MM.1S (cell line): ENCODE results near the gene PDILT.

Source experiments
- DNase-seq: peaks from one replicate; pipeline ENCODE4 v3.0.0-alpha.2; 2015
- H2AFZ ChIP-seq: fragments of 300-600 bp; sonication (generic); 2 replicates; pipeline ENCODE4 v1.6.0; 2016; ENCODE audit warnings: antibody characterized with exemption, low read length
- H3F3A ChIP-seq: fragments of 300-600 bp; sonication (generic); 2 replicates; pipeline ENCODE4 v1.6.1; 2016; ENCODE audit warnings: mild to moderate bottlenecking, antibody characterized with exemption, low read length, moderate library complexity, mixed read lengths; ENCODE audit not compliant: insufficient read depth
- H3K27ac ChIP-seq: fragments of 300-600 bp; sonication (generic); 2 replicates; pipeline ENCODE4 v1.5.1; 2016; ENCODE audit warnings: mild to moderate bottlenecking, low read length
- H3K27me3 ChIP-seq: fragments of 300-600 bp; sonication (generic); replicated peaks from 2 replicates; pipeline ENCODE4 v1.6.0; 2016; ENCODE audit warnings: low read length; ENCODE audit not compliant: insufficient read depth
- H3K36me3 ChIP-seq: fragments of 300-600 bp; sonication (generic); replicated peaks from 2 replicates; pipeline ENCODE4 v1.6.1; 2016; ENCODE audit warnings: mild to moderate bottlenecking, low read length, mixed read lengths; ENCODE audit not compliant: insufficient read depth
- H3K4me1 ChIP-seq: fragments of 300-600 bp; sonication (generic); 2 replicates; pipeline ENCODE4 v1.6.1; 2016; ENCODE audit warnings: low read length, mixed read lengths
- H3K4me2 ChIP-seq: fragments of 300-600 bp; sonication (generic); 2 replicates; pipeline ENCODE4 v1.6.0; 2016; ENCODE audit warnings: low read depth, low read length
- H3K4me3 ChIP-seq: fragments of 300-600 bp; sonication (generic); 2 replicates; pipeline ENCODE4 v1.5.1; 2016; ENCODE audit warnings: low read length, mixed read lengths
- H3K79me2 ChIP-seq: fragments of 300-600 bp; sonication (generic); 2 replicates; pipeline ENCODE4 v1.6.1; 2016; ENCODE audit warnings: mixed run types, low read length, mixed read lengths
- H3K9ac ChIP-seq: fragments of 300-600 bp; sonication (generic); 2 replicates; pipeline ENCODE4 v1.6.1; 2016; ENCODE audit warnings: low read length, mixed read lengths
- H3K9me2 ChIP-seq: fragments of 300-600 bp; sonication (generic); replicated peaks from 2 replicates; pipeline ENCODE4 v1.6.1; 2016; ENCODE audit warnings: mild to moderate bottlenecking, low read length, mixed read lengths; ENCODE audit not compliant: insufficient read depth
- H3K9me3 ChIP-seq: fragments of 300-600 bp; sonication (generic); replicated peaks from 2 replicates; pipeline ENCODE4 v1.6.1; 2016; ENCODE audit warnings: mild to moderate bottlenecking, low read length, mixed read lengths; ENCODE audit not compliant: insufficient read depth
- H4K20me1 ChIP-seq: fragments of 300-600 bp; sonication (generic); 2 replicates; pipeline ENCODE4 v1.6.1; 2016; ENCODE audit warnings: mild to moderate bottlenecking, low read length, moderate library complexity, mixed read lengths; ENCODE audit not compliant: insufficient read depth
- CTCF ChIP-seq: fragments of 300-600 bp; sonication (generic); IDR thresholded peaks from 2 replicates; pipeline ENCODE4 v1.5.1; 2016; ENCODE audit warnings: antibody characterized with exemption, low read length, mixed read lengths
- EZH2 ChIP-seq: fragments of 300-600 bp; sonication (generic); optimal IDR thresholded peaks from 2 replicates; pipeline ENCODE3; 2017; ENCODE audit warnings: low read depth, mild to moderate bottlenecking, antibody characterized with exemption, low read length, mixed read lengths
- EZH2phosphoT487 ChIP-seq: fragments of 300-600 bp; sonication (generic); IDR thresholded peaks from 2 replicates; pipeline ENCODE4 v1.6.1; 2018; ENCODE audit warnings: antibody characterized with exemption, low read length

Gene PDILT

GRCh38 chr16:20369452-20370054 lies 35.0 kb downstream of the PDILT start:
- DNase-seq: no peak
- H3K36me3 ChIP-seq: no peaks in the 10 kb centered on the region
- H3K4me3 ChIP-seq: no peak overlapping the region
- no peak overlapping the region for H3K27ac ChIP-seq
- no peaks in the 10 kb centered on the region for H3K9me3 ChIP-seq
- no peaks in the 10 kb centered on the region for H3K9me2 ChIP-seq
- no peak overlapping the region for H2AFZ ChIP-seq
- no peak for TF ChIP-seq EZH2
- H3K4me1 ChIP-seq: no peaks in the 10 kb centered on the region
- no peak overlapping the region for H3K4me2 ChIP-seq
- H3K79me2 ChIP-seq: no peaks in the 10 kb centered on the region
- no peaks in the 10 kb centered on the region for H3F3A ChIP-seq
- H3K27me3 ChIP-seq: no peaks in the 10 kb centered on the region
- H4K20me1 ChIP-seq: no peaks in the 10 kb centered on the region
- H3K9ac ChIP-seq: no peak overlapping the region

GRCh38 chr16:20364051-20364450 lies 40.5 kb downstream of the PDILT start:
- Histone ChIP-seq H3K4me2 (no peak overlapping the region), H3K9me2 (no peaks in the 10 kb centered on the region), H2AFZ (no peak overlapping the region), H3K4me3 (no peak overlapping the region), H3K27me3 (no peaks in the 10 kb centered on the region), H3K79me2 (no peaks in the 10 kb centered on the region), H3F3A (no peaks in the 10 kb centered on the region), H3K4me1 (no peaks in the 10 kb centered on the region), H3K27ac (no peak overlapping the region), H3K36me3 (no peaks in the 10 kb centered on the region), H4K20me1 (no peaks in the 10 kb centered on the region), H3K9me3 (no peaks in the 10 kb centered on the region), H3K9ac (no peak overlapping the region)
- DNase-seq: no peak
- TF ChIP-seq CTCF (no peak), EZH2 (no peak), EZH2phosphoT487 (no peak)

- H3F3A ChIP-seq: no peaks in the 10 kb centered on the region
- no peak for DNase-seq
- no peak overlapping the region for H3K4me3 ChIP-seq
- no peak overlapping the region for H2AFZ ChIP-seq
- H3K36me3 ChIP-seq: no peaks in the 10 kb centered on the region
- no peak overlapping the region for H3K9ac ChIP-seq
- H3K4me2 ChIP-seq: no peak overlapping the region
- H3K27me3 ChIP-seq: no peaks in the 10 kb centered on the region
- H3K27ac ChIP-seq: no peak overlapping the region
- H3K9me2 ChIP-seq: no peaks in the 10 kb centered on the region
- no peaks in the 10 kb centered on the region for H4K20me1 ChIP-seq
- H3K79me2 ChIP-seq: no peaks in the 10 kb centered on the region
- H3K9me3 ChIP-seq: no peaks in the 10 kb centered on the region
- TF ChIP-seq CTCF (no peak), EZH2phosphoT487 (no peak), EZH2 (no peak)
- H3K4me1 ChIP-seq: no peaks in the 10 kb centered on the region
Measured at GRCh38 chr16:20363191-20363590, 41.3 kb downstream of the PDILT start.

DNA sequence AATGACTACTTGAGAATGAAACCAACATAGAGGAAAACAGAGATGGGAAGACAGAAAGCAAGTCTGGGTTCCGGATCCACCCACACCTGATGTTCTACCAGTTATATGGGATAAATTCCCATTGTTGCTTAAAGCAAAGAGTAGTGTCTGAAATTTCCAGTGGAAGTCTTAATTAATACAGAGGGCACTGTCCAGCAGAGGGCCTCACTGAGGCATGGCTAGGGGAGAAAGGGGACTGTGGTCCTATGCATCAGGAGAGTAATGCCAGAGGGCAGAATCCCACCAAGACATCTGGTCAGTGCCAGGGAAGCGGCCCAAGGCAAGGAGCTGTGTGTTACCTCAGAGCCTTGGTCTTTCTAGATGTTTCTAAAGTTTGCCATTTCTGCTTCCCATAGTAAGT lies 44.5 kb downstream of the PDILT start:
- Histone ChIP-seq H3K9me2 (no peaks in the 10 kb centered on the region), H3K9me3 (no peaks in the 10 kb centered on the region), H3K36me3 (no peaks in the 10 kb centered on the region), H3K27ac (no peak overlapping the region), H3K27me3 (no peaks in the 10 kb centered on the region), H3K4me2 (no peak overlapping the region), H3F3A (no peaks in the 10 kb centered on the region), H2AFZ (no peak overlapping the region), H4K20me1 (no peaks in the 10 kb centered on the region), H3K4me1 (no peaks in the 10 kb centered on the region), H3K79me2 (no peaks in the 10 kb centered on the region), H3K4me3 (no peak overlapping the region), H3K9ac (no peak overlapping the region)
- DNase-seq: no peak
- TF ChIP-seq EZH2 (no peak), CTCF (peak; percentile 8; the same call in 1 of the 2 replicates)
